B cell (primary cell): ENCODE results near the gene DRAP1.

Source experiments
- EZH2 ChIP-seq: IDR thresholded peaks from 2 replicates; pipeline ENCODE4 v1.6.1; 2012; ENCODE audit warnings: borderline replicate concordance, low read depth, mild to moderate bottlenecking, moderate library complexity, low read length; ENCODE audit not compliant: insufficient read depth, poor library complexity, severe bottlenecking
- TF ChIP-seq, protein P1 (sequence below): fragments of 200-600 bp; IDR thresholded peaks from one replicate; pipeline ENCODE4 v1.8.0; 2022; ENCODE audit warnings: antibody characterized with exemption, mild to moderate bottlenecking

DNA sequence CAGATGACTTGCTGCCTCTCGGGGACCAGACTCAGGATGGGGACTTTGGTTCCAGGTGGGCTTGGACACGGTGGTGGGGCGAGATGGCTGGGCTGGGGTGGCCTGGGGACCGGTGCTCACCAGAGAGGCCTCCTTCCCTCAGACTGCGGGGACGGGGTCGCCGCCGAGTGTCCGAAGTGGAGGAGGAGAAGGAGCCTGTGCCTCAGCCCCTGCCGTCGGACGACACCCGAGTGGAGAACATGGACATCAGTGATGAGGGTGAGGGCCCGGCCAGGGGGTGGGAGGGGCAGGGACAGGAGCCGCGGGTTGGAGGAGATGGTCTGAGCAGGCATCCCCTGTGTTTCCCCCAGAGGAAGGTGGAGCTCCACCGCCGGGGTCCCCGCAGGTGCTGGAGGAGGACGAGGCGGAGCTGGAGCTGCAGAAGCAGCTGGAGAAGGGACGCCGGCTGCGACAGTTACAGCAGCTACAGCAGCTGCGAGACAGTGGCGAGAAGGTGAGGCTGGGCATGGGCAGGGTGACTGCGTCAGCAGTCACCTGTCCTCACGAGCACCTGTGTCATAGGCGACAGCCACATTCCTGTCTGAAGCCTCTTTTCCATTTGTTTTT, 48.2 kb downstream of the DRAP1 start:
- no peak for TF ChIP-seq EZH2
- TF ChIP-seq, protein P1, sequence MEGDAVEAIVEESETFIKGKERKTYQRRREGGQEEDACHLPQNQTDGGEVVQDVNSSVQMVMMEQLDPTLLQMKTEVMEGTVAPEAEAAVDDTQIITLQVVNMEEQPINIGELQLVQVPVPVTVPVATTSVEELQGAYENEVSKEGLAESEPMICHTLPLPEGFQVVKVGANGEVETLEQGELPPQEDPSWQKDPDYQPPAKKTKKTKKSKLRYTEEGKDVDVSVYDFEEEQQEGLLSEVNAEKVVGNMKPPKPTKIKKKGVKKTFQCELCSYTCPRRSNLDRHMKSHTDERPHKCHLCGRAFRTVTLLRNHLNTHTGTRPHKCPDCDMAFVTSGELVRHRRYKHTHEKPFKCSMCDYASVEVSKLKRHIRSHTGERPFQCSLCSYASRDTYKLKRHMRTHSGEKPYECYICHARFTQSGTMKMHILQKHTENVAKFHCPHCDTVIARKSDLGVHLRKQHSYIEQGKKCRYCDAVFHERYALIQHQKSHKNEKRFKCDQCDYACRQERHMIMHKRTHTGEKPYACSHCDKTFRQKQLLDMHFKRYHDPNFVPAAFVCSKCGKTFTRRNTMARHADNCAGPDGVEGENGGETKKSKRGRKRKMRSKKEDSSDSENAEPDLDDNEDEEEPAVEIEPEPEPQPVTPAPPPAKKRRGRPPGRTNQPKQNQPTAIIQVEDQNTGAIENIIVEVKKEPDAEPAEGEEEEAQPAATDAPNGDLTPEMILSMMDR: no peak
